GM19023 (cell line): Measurements from ENCODE around the gene PI4KA.
"Not testable (repeated sequence)": the region's sequence is repeated elsewhere in the genome, so short reads cannot be mapped to it uniquely, and the experiment has no call there.

Source experiments
- ATAC-seq: cut with Tn5 transposase; IDR thresholded peaks from one replicate; pipeline ENCODE4 v1.9.1; 2021; ENCODE audit warnings: mild to moderate bottlenecking, moderate library complexity; ENCODE audit not compliant: unreplicated experiment

Gene PI4KA

GRCh38 chr22:20858615-20859416, at the start of gene PI4KA, which contains the start of gene SNAP29:
Gene PI4KA, minus strand, starts transcription at chr22:20858811. Its CDS starts 86 bp downstream, at chr22:20858725.
Gene SNAP29, plus strand, starts transcription at chr22:20859007. Its CDS starts 104 bp downstream, at chr22:20859111.
- peak; percentile 93 for ATAC-seq

- no peak for ATAC-seq
These were observed 47.8 kb upstream of the PI4KA start for GRCh38 chr22:20906387-20906767.

- ATAC-seq: no peak
These were observed 47.1 kb upstream of the PI4KA start for GRCh38 chr22:20905415-20906386.

- no peak for ATAC-seq
These were observed 46.4 kb upstream of the PI4KA start for GRCh38 chr22:20904980-20905355.

GRCh38 chr22:20904008-20904979, 45.7 kb upstream of the PI4KA start:
- ATAC-seq: no peak

- no peak for ATAC-seq
These were observed 44.5 kb upstream of the PI4KA start for GRCh38 chr22:20903093-20903492.

- not testable (repeated sequence) for ATAC-seq
These were observed 42.8 kb upstream of the PI4KA start for GRCh38 chr22:20901093-20902033.

- ATAC-seq: no peak
These were observed 41.3 kb upstream of the PI4KA start for GRCh38 chr22:20899827-20900423.

- ATAC-seq: not testable (repeated sequence)
These were observed 39.1 kb upstream of the PI4KA start for GRCh38 chr22:20897737-20898136.

- no peak for ATAC-seq
These were observed 32.4 kb upstream of the PI4KA start for GRCh38 chr22:20890975-20891374.

- no peak for ATAC-seq
These were observed 31.4 kb upstream of the PI4KA start for GRCh38 chr22:20889904-20890540.

- no peak for ATAC-seq
These were observed 30.6 kb upstream of the PI4KA start for GRCh38 chr22:20889025-20889704.

GRCh38 chr22:20887375-20887774, 28.8 kb upstream of the PI4KA start:
- ATAC-seq: no peak

GRCh38 chr22:20885557-20886323, 27.1 kb upstream of the PI4KA start:
- no peak for ATAC-seq

- ATAC-seq: no peak
These were observed 26.5 kb upstream of the PI4KA start for GRCh38 chr22:20885017-20885556.

GRCh38 chr22:20884454-20884853, 25.8 kb upstream of the PI4KA start:
- no peak for ATAC-seq

- no peak for ATAC-seq
These were observed 24.2 kb upstream of the PI4KA start for GRCh38 chr22:20882855-20883254.
